ENCODE results near the gene ATXN7L2. TPM values are rescaled to one million over a fixed set of nuclear protein-coding genes. Genes with fewer than 3 reads are reported as not detected.

ATXN7L2 gene
- total and polyA plus RNA-seq, 4 donors = 0.61 to 1.7 (median 1.3) TPM

GRCh38 chr1:109531826-109532364 lies 48.2 kb downstream of the ATXN7L2 start:
- no peaks in the 10 kb centered on the region for H3K9me3 ChIP-seq (ENCODE audit: control insufficient read depth in 4 of 4, low read length in 3 of 4)
- H3K4me1 ChIP-seq (ENCODE audit: control insufficient read depth in 4 of 4, insufficient read depth in 4 of 4, low read length in 3 of 4) = peaks cover 0 to 4% (median 1%) of the 10 kb centered on the region in 4 donors
- no peaks in the 10 kb centered on the region for H3K36me3 ChIP-seq (ENCODE audit: control insufficient read depth in 4 of 4, insufficient read depth in 3 of 4, low read depth in 1 of 4, low read length in 3 of 4)
- H3K27me3 ChIP-seq (ENCODE audit: control insufficient read depth in 4 of 4, insufficient read depth in 4 of 4, low read length in 3 of 4) = no peaks in the 10 kb centered on the region
- 50% methylated on average over 16 of the region's 16 CpGs for WGBS
- no peak overlapping the region for H3K4me3 ChIP-seq (ENCODE audit: low read depth in 1 of 3, low read length in 3 of 3)
- H3K9ac ChIP-seq (ENCODE audit: low read depth in 1 of 2, low read length in 2 of 2) = no peak overlapping the region
- TF ChIP-seq NR2F2 (IDR thresholded peaks at IDR 0.05) = no peak
- TF ChIP-seq FOXA1 (IDR thresholded peaks at IDR 0.05) = no peak
- TF ChIP-seq GABPA (IDR thresholded peaks at IDR 0.05 in 1 of 2, conservative IDR thresholded peaks at IDR 0.05 in 1 of 2) = no peak
- TF ChIP-seq EGR1 (IDR thresholded peaks at IDR 0.05; ENCODE audit: low read depth in 2 of 2) = no peak
- TF ChIP-seq HNF4A (conservative IDR thresholded peaks at IDR 0.05) = no peak
- no peak for TF ChIP-seq HNF4G (IDR thresholded peaks at IDR 0.05)
- TF ChIP-seq FOXA2 (IDR thresholded peaks at IDR 0.05) = no peak
- no peak for TF ChIP-seq JUND (IDR thresholded peaks at IDR 0.05)
- no peak for TF ChIP-seq RXRA (IDR thresholded peaks at IDR 0.05)
- no peak for TF ChIP-seq TAF1 (conservative IDR thresholded peaks at IDR 0.05)
- TF ChIP-seq ZBTB33 (IDR thresholded peaks at IDR 0.05) = no peak
- no peak for TF ChIP-seq RAD21 (IDR thresholded peaks at IDR 0.05)
- no peak for DNase-seq (ENCODE audit: low spot score)
- no peak overlapping the region for H3K27ac ChIP-seq (ENCODE audit: low read depth in 1 of 2, low read length in 2 of 2)

- Histone ChIP-seq H3K36me3 (ENCODE audit: control insufficient read depth in 4 of 4, insufficient read depth in 3 of 4, low read depth in 1 of 4, low read length in 3 of 4) (no peaks in the 10 kb centered on the region), H3K4me1 (ENCODE audit: control insufficient read depth in 4 of 4, insufficient read depth in 4 of 4, low read length in 3 of 4) (peaks cover 0 to 4% (median 1%) of the 10 kb centered on the region in 4 donors), H3K27ac (ENCODE audit: low read depth in 1 of 2, low read length in 2 of 2) (no peak overlapping the region), H3K9me3 (ENCODE audit: control insufficient read depth in 4 of 4, low read length in 3 of 4) (no peaks in the 10 kb centered on the region), H3K9ac (ENCODE audit: low read depth in 1 of 2, low read length in 2 of 2) (peak overlapping the region in 1 of 2 donors; percentile 39), H3K4me3 (ENCODE audit: low read depth in 1 of 3, low read length in 3 of 3) (no peak overlapping the region), H3K27me3 (ENCODE audit: control insufficient read depth in 4 of 4, insufficient read depth in 4 of 4, low read length in 3 of 4) (no peaks in the 10 kb centered on the region)
- no peak for TF ChIP-seq ATF3 (IDR thresholded peaks at IDR 0.05)
- TF ChIP-seq RAD21 (IDR thresholded peaks at IDR 0.05) = peak; percentile 84 to 92
- peak; percentile 98 for TF ChIP-seq CTCF (IDR thresholded peaks at IDR 0.05; ENCODE audit: low read depth, low read length, missing input control)
- peak; percentile 86 for DNase-seq (ENCODE audit: low spot score)
- WGBS = 17% methylated on average over 12 of the region's 12 CpGs
These were observed 48.8 kb downstream of the ATXN7L2 start for GRCh38 chr1:109532365-109533136.

All from liver (tissue), 9 donors.